ENCODE measurements around the gene EOLA2. TPM values are rescaled to one million over a fixed set of nuclear protein-coding genes. Genes with fewer than 3 reads are reported as not detected.
A peak's percentile ranks its signal among the peaks of the same experiment; 100 is the strongest.
"Not testable (repeated sequence)": the region's sequence is repeated elsewhere in the genome, so short reads cannot be mapped to it uniquely, and the experiment has no call there.

The EOLA2 gene
- total RNA-seq, 2 donors from 2014 or later: 30.2 to 32.0 TPM

DNA sequence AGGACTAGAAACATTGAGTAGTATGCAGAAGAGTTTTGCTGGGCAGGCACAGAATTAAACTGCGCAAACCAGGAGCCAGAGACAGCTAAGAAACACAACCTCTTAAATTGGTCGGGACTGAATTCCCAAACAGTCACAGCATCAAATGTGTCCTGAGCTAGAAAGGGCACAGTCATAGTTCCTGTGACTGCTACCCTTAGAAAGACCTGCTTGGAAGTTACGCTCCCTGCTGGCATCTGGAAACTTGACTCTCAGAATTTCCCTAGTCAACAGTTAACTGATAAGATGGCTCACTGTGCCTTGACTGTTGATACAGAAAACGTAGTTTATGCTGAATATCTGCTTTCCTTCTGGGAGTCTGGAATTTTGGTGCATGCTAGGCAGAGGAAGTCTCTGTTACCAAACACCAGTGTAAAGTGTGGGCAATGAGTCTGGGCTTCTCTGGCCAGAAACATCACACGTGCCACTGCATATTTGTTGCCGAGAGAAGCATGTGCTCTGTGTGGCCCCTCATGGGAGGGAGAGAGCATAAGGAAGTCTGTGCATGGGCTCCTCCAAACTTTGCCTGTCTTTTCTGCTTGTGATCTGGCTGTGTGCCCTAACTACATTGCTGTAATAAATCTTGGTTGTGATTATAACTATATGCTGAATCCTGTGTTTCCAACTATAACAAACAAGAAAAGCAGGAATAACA lies 11.6 kb upstream of the EOLA2 start:
- no peaks in the 10 kb centered on the region for H3K27me3 ChIP-seq (replicated peaks; ENCODE audit: insufficient read depth)
- H3K4me1 ChIP-seq (replicated peaks): no peaks in the 10 kb centered on the region
- DNase-seq (ENCODE audit: low spot score): no peak
- no peak overlapping the region for H3K4me3 ChIP-seq
- 50% methylated on average over 5 of the region's 6 CpGs for WGBS
- no peaks in the 10 kb centered on the region for H3K9me3 ChIP-seq
- no peaks in the 10 kb centered on the region for H3K36me3 ChIP-seq
- no peak overlapping the region for H3K27ac ChIP-seq
- no peak for TF ChIP-seq POLR2A (IDR thresholded peaks at IDR 0.05)
- TF ChIP-seq POLR2AphosphoS5 (IDR thresholded peaks at IDR 0.05): no peak
- TF ChIP-seq, protein P1, sequence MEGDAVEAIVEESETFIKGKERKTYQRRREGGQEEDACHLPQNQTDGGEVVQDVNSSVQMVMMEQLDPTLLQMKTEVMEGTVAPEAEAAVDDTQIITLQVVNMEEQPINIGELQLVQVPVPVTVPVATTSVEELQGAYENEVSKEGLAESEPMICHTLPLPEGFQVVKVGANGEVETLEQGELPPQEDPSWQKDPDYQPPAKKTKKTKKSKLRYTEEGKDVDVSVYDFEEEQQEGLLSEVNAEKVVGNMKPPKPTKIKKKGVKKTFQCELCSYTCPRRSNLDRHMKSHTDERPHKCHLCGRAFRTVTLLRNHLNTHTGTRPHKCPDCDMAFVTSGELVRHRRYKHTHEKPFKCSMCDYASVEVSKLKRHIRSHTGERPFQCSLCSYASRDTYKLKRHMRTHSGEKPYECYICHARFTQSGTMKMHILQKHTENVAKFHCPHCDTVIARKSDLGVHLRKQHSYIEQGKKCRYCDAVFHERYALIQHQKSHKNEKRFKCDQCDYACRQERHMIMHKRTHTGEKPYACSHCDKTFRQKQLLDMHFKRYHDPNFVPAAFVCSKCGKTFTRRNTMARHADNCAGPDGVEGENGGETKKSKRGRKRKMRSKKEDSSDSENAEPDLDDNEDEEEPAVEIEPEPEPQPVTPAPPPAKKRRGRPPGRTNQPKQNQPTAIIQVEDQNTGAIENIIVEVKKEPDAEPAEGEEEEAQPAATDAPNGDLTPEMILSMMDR (IDR thresholded peaks at IDR 0.05): no peak
- intact Hi-C loops (cut with DNase I): no loop called here

DNA sequence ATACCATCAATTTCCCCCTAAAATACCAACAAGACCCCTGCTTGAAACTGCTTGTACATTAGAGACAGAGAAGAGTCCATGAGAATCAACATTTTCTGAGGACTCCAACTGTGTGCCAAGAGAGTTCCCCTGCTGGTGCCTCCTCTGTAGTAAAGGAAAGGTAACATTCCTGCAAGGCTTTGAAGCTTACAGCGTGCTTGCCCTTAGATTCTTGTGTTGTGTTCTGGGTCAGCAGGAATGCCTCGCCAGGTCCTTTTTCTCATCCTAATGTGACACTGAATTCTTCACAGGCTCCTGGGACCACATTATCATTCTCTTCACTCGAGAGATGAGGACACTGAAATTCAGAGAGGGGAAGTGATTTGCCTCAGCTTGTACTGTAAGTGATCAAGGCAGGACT lies 9.7 kb upstream of the EOLA2 start:
- WGBS: 45% methylated on average over 3 of the region's 3 CpGs

DNA sequence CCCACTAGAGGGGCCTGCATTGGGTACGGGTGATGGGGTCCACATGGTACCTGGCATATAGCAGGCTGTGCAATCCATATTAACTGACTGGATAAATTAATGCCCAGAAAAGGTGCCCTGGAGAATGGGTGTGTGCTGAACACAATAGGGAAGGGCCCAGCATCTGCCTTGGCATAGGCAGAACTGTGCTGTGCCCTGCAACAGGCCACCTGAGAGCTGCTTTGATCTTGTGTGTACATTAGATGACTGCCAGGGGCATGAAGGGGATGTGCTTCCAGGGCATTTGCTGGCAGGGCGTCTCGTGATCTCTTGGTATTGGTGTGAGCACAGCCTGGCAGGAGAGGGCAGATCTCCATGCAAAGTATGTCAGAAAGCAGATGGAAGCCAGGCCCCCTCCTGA lies 8.6 kb upstream of the EOLA2 start:
- intact Hi-C loops (cut with DNase I); H3K9me3 ChIP-seq; H3K36me3 ChIP-seq; H3K27ac ChIP-seq; H3K4me1 ChIP-seq (replicated peaks); DNase-seq (ENCODE audit: low spot score); H3K27me3 ChIP-seq (replicated peaks; ENCODE audit: insufficient read depth); H3K4me3 ChIP-seq: not testable (repeated sequence)
- no CpG with 5 or more reads among the region's 3 CpGs for WGBS

More for the DNA sequence above, 9.7 kb upstream of the EOLA2 start:
- no peak for TF ChIP-seq POLR2A (IDR thresholded peaks at IDR 0.05)
- H3K4me1 ChIP-seq (replicated peaks): no peaks in the 10 kb centered on the region
- no peak overlapping the region for H3K4me3 ChIP-seq
- H3K9me3 ChIP-seq: no peaks in the 10 kb centered on the region
- no peak overlapping the region for H3K27ac ChIP-seq
- no peaks in the 10 kb centered on the region for H3K27me3 ChIP-seq (replicated peaks; ENCODE audit: insufficient read depth)
- intact Hi-C loops (cut with DNase I): no loop called here
- DNase-seq (ENCODE audit: low spot score): no peak
- no peaks in the 10 kb centered on the region for H3K36me3 ChIP-seq

DNA sequence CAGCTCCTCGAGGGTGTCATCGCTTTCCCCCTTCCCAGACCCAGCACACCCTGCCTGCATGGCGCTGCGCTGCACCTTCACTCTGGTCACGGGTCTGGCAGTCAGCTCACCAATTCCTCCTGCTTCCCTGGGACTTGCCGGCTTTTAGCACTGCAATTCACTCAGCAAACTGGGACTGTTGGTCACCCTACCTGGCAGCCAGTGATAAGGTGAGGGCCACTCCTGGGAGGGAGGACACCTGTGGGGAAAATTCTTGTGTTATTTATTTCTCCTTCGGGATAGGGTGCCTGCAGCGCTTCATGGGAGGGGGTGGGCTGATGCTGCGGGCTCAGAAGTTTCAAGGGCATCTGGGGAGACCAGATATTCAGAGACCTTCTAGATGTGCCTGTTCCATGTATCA lies 7.5 kb upstream of the EOLA2 start:
- intact Hi-C loops (cut with DNase I): not testable (repeated sequence)
- 93% methylated on average over 7 of the region's 9 CpGs for WGBS

DNA sequence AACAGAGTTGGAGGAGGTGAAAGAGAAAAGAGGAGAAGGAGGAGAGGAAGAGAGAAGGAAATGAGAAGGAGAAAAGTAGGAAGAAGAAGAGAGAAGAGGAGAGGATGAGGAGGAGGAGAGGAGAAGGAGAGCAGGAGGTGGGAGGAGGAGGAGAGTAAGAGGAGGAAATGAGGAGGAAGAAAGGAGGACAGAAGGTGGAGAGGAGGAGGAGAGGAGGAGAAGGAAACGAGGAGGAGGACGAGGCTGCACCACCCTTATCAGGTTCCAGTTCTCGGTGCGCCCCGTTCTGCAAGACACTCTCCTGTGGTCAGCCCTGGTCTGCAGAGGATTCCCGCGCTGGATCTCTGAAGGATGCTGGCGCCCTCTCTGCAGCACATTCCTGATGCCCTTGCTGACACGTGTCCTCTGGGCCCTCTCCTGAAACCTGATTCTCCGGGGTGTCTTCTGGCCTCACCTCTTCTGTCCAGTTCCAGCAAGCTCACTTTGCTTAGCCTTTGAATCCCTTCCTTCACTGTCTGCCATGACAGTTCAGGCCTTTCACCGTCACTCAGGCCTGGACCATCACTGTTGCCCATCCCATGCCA lies 6.9 kb upstream of the EOLA2 start:
- intact Hi-C loops (cut with DNase I); H3K27me3 ChIP-seq (replicated peaks; ENCODE audit: insufficient read depth); H3K4me1 ChIP-seq (replicated peaks); H3K4me3 ChIP-seq; H3K27ac ChIP-seq; DNase-seq (ENCODE audit: low spot score); H3K9me3 ChIP-seq; H3K36me3 ChIP-seq: not testable (repeated sequence)
- 78% methylated on average over 11 of the region's 11 CpGs for WGBS

More for the DNA sequence above, 7.5 kb upstream of the EOLA2 start:
- not testable (repeated sequence) for H3K27ac ChIP-seq; H3K4me1 ChIP-seq (replicated peaks); H3K27me3 ChIP-seq (replicated peaks; ENCODE audit: insufficient read depth); DNase-seq (ENCODE audit: low spot score); H3K9me3 ChIP-seq; H3K36me3 ChIP-seq; H3K4me3 ChIP-seq

DNA sequence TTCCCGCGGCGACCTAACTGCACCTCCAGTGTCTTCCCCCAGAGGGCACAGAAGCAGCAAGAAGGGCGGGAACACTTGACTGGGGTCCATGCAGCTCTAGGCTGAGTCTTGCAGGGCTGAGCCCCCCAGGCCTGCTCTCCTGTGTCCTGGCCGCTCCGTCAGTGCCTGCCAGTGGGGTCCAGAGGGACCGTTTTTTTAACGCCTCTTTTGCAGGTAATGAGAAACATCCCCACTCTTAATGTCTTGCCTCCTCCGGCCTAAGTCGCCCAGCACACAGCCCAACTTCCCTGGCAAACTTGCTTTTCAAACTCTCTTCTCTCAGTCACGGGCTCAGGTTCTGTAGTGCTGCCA lies 2.4 kb upstream of the EOLA2 start:
- H3K4me1 ChIP-seq (replicated peaks); H3K9me3 ChIP-seq; DNase-seq (ENCODE audit: low spot score); H3K27ac ChIP-seq; H3K27me3 ChIP-seq (replicated peaks; ENCODE audit: insufficient read depth); H3K4me3 ChIP-seq; intact Hi-C loops (cut with DNase I); H3K36me3 ChIP-seq: not testable (repeated sequence)
- 12% methylated on average over 8 of the region's 11 CpGs for WGBS
- TF ChIP-seq, protein P1 (IDR thresholded peaks at IDR 0.05): peak in 3 of 4 experiments; percentile 34 to 66 (median 61)

Measured in prostate gland (tissue), 2 donors.